Liver (tissue), 9 donors: Measurements from ENCODE around the gene PRKD1. TPM values are rescaled to one million over a fixed set of nuclear protein-coding genes. Genes with fewer than 3 reads are reported as not detected.

Experiments
- DNase-seq: peaks from one replicate; pipeline ENCODE4 v3.0.0-alpha.2; 2017; ENCODE audit warnings: low spot score
- H3K27ac ChIP-seq, 2 donors: one replicate each; pipeline ENCODE4 v1.7.0; 2013; ENCODE audit warnings: inconsistent platforms in 2 of 2, low read length in 2 of 2, control low read depth in 1 of 2, low read depth in 1 of 2, mild to moderate bottlenecking in 1 of 2
- H3K27me3 ChIP-seq, 4 donors: one replicate each; pipeline versions ENCODE4 v1.6.1 to v1.7.0; 2013; ENCODE audit warnings: low read length in 3 of 4, inconsistent platforms in 1 of 4, mild to moderate bottlenecking in 1 of 4, moderate library complexity in 1 of 4; ENCODE audit not compliant: control insufficient read depth in 4 of 4, insufficient read depth in 4 of 4
- H3K36me3 ChIP-seq, 4 donors: one replicate each; pipeline versions ENCODE4 v1.6.1 to v1.7.0; 2013; ENCODE audit warnings: low read length in 3 of 4, mild to moderate bottlenecking in 3 of 4, low read depth in 1 of 4, moderate library complexity in 1 of 4; ENCODE audit not compliant: control insufficient read depth in 4 of 4, insufficient read depth in 3 of 4
- H3K4me1 ChIP-seq, 4 donors: one replicate each; pipeline versions ENCODE4 v1.6.1 to v1.7.0; 2013; ENCODE audit warnings: low read length in 3 of 4, mild to moderate bottlenecking in 3 of 4, moderate library complexity in 1 of 4; ENCODE audit not compliant: control insufficient read depth in 4 of 4, insufficient read depth in 4 of 4
- H3K4me3 ChIP-seq, 3 donors: one replicate each; pipeline versions ENCODE4 v1.6.1 to v1.7.0; 2013; ENCODE audit warnings: low read length in 3 of 3, control low read depth in 1 of 3, low read depth in 1 of 3, mild to moderate bottlenecking in 1 of 3
- H3K9ac ChIP-seq, 2 donors: one replicate each; pipeline ENCODE4 v1.7.0; 2013; ENCODE audit warnings: low read length in 2 of 2, mild to moderate bottlenecking in 2 of 2, moderate library complexity in 2 of 2, control low read depth in 1 of 2, low read depth in 1 of 2
- H3K9me3 ChIP-seq, 4 donors: one replicate each; pipeline versions ENCODE4 v1.6.1 to v1.7.0; 2013; ENCODE audit warnings: low read length in 3 of 4; ENCODE audit not compliant: control insufficient read depth in 4 of 4
- ATF3 ChIP-seq: IDR thresholded peaks from 2 replicates; pipeline ENCODE4 v1.6.1; 2016; ENCODE audit warnings: antibody characterized with exemption
- EGR1 ChIP-seq, 2 donors: IDR thresholded peaks; 2 replicates each; pipeline ENCODE4 v1.6.1; 2016 to 2018; ENCODE audit warnings: antibody characterized with exemption in 2 of 2, low read depth in 2 of 2
- FOXA1 ChIP-seq: IDR thresholded peaks from 2 replicates; pipeline ENCODE4 v1.6.1; 2016; ENCODE audit warnings: antibody characterized with exemption
- FOXA2 ChIP-seq: IDR thresholded peaks from 2 replicates; pipeline ENCODE4 v1.6.1; 2016; ENCODE audit warnings: antibody characterized with exemption
- GABPA ChIP-seq, 2 donors: IDR thresholded peaks in 1 of 2; conservative IDR thresholded peaks in 1 of 2; 2 replicates each; pipeline ENCODE4 v1.6.1; 2016; ENCODE audit warnings: antibody characterized with exemption in 2 of 2, mild to moderate bottlenecking in 1 of 2, moderate library complexity in 1 of 2
- HNF4A ChIP-seq, 2 donors: conservative IDR thresholded peaks; 2 replicates each; pipeline ENCODE4 v1.6.1; 2016; ENCODE audit warnings: antibody characterized with exemption in 2 of 2, mild to moderate bottlenecking in 2 of 2
- HNF4G ChIP-seq: IDR thresholded peaks from 2 replicates; pipeline ENCODE4 v1.6.1; 2016; ENCODE audit warnings: antibody characterized with exemption
- JUND ChIP-seq, 2 donors: IDR thresholded peaks; 2 replicates each; pipeline ENCODE4 v1.6.1; 2016; ENCODE audit warnings: antibody characterized with exemption in 2 of 2
- NR2F2 ChIP-seq: IDR thresholded peaks from 2 replicates; pipeline ENCODE4 v1.6.1; 2016; ENCODE audit warnings: antibody characterized with exemption
- RAD21 ChIP-seq, 2 donors: IDR thresholded peaks; 2 replicates each; pipeline ENCODE4 v1.6.1; 2016; ENCODE audit warnings: antibody characterized with exemption in 2 of 2, mild to moderate bottlenecking in 2 of 2
- RXRA ChIP-seq, 2 donors: IDR thresholded peaks; 2 replicates each; pipeline ENCODE4 v1.6.1; 2017 to 2018; ENCODE audit warnings: antibody characterized with exemption in 2 of 2, mild to moderate bottlenecking in 1 of 2
- SP1 ChIP-seq: IDR thresholded peaks from 2 replicates; pipeline ENCODE4 v1.6.1; 2018; ENCODE audit warnings: antibody characterized with exemption, mild to moderate bottlenecking
- TAF1 ChIP-seq: conservative IDR thresholded peaks from 2 replicates; pipeline ENCODE4 v1.6.1; 2016; ENCODE audit warnings: antibody characterized with exemption, mild to moderate bottlenecking
- YY1 ChIP-seq: IDR thresholded peaks from 2 replicates; pipeline ENCODE4 v1.6.1; 2016; ENCODE audit warnings: antibody characterized with exemption, mild to moderate bottlenecking
- WGBS: extraction: QIAGEN DNeasy Blood & Tissue Kit; methylation state at CpG from one replicate; pipeline ENCODE4 v1.1.7; 2013; 5-methylcytosine and 5-hydroxymethylcytosine counted together
- polyA plus RNA-seq, 2 donors: library from polyadenylated mRNA; stranded (reverse) in 1 of 2; unstranded in 1 of 2; fragments of 200-250 nt in 1 of 2; fragments of >200 nt in 1 of 2; fragmentation: Nextera tagmentation in 1 of 2; extraction: Ambion mirVana in 1 of 2; gene quantifications; one replicate each; pipeline versions ENCODE4 v1.2.1 to v1.2.3, GENCODE V29; 2013 to 2015
- total RNA-seq, 2 donors: library from RNA; depleted of rRNA; stranded (reverse); fragments of >200 nt; gene quantifications; one replicate each; pipeline ENCODE4 v1.2.3, GENCODE V29; 2014
- TF ChIP-seq, protein P1 (sequence below): fragments of 150-350 bp; IDR thresholded peaks from 2 replicates; pipeline ENCODE4 v1.5.1; 2017; ENCODE audit warnings: improper control_type of control experiment, low read depth, low read length; ENCODE audit not compliant: missing input control
- TF ChIP-seq, protein P2 (sequence below): IDR thresholded peaks from 2 replicates; pipeline ENCODE4 v1.6.1; 2016; ENCODE audit warnings: antibody characterized with exemption
- TF ChIP-seq, protein P3 (sequence below): IDR thresholded peaks from 2 replicates; pipeline ENCODE4 v1.6.1; 2016; ENCODE audit warnings: antibody characterized with exemption
- donor health status: healthy.
- donor health status: healthy.
- donor health status: healthy.
- donor health status: healthy.
- donor health status: healthy.

Gene PRKD1
- total and polyA plus RNA-seq, 4 donors = 0.85 to 5.0 (median 0.99) TPM

- H3K27me3 ChIP-seq = no peaks in the 10 kb centered on the region
- H3K27ac ChIP-seq = no peak overlapping the region
- H3K4me1 ChIP-seq = no peaks in the 10 kb centered on the region
- WGBS = 80% methylated on average over 2 of the region's 2 CpGs
- no peak overlapping the region for H3K4me3 ChIP-seq
- H3K36me3 ChIP-seq = no peaks in the 10 kb centered on the region
- no peak overlapping the region for H3K9ac ChIP-seq
- DNase-seq = no peak
- H3K9me3 ChIP-seq = no peaks in the 10 kb centered on the region
- TF ChIP-seq NR2F2 (no peak), RAD21 (IDR thresholded peaks at IDR 0.05) (no peak), GABPA (IDR thresholded peaks at IDR 0.05 in 1 of 2, conservative IDR thresholded peaks at IDR 0.05 in 1 of 2) (no peak), YY1 (no peak), EGR1 (IDR thresholded peaks at IDR 0.05; ENCODE audit: low read depth in 2 of 2) (no peak), TAF1 (no peak), JUND (IDR thresholded peaks at IDR 0.05) (no peak), ATF3 (no peak), FOXA2 (no peak), SP1 (no peak), HNF4G (no peak), HNF4A (conservative IDR thresholded peaks at IDR 0.05) (no peak), RXRA (IDR thresholded peaks at IDR 0.05) (no peak), FOXA1 (no peak)
- TF ChIP-seq, protein P1, sequence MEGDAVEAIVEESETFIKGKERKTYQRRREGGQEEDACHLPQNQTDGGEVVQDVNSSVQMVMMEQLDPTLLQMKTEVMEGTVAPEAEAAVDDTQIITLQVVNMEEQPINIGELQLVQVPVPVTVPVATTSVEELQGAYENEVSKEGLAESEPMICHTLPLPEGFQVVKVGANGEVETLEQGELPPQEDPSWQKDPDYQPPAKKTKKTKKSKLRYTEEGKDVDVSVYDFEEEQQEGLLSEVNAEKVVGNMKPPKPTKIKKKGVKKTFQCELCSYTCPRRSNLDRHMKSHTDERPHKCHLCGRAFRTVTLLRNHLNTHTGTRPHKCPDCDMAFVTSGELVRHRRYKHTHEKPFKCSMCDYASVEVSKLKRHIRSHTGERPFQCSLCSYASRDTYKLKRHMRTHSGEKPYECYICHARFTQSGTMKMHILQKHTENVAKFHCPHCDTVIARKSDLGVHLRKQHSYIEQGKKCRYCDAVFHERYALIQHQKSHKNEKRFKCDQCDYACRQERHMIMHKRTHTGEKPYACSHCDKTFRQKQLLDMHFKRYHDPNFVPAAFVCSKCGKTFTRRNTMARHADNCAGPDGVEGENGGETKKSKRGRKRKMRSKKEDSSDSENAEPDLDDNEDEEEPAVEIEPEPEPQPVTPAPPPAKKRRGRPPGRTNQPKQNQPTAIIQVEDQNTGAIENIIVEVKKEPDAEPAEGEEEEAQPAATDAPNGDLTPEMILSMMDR = no peak
- TF ChIP-seq, protein P2, sequence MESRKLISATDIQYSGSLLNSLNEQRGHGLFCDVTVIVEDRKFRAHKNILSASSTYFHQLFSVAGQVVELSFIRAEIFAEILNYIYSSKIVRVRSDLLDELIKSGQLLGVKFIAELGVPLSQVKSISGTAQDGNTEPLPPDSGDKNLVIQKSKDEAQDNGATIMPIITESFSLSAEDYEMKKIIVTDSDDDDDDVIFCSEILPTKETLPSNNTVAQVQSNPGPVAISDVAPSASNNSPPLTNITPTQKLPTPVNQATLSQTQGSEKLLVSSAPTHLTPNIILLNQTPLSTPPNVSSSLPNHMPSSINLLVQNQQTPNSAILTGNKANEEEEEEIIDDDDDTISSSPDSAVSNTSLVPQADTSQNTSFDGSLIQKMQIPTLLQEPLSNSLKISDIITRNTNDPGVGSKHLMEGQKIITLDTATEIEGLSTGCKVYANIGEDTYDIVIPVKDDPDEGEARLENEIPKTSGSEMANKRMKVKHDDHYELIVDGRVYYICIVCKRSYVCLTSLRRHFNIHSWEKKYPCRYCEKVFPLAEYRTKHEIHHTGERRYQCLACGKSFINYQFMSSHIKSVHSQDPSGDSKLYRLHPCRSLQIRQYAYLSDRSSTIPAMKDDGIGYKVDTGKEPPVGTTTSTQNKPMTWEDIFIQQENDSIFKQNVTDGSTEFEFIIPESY = no peak
- TF ChIP-seq, protein P3, sequence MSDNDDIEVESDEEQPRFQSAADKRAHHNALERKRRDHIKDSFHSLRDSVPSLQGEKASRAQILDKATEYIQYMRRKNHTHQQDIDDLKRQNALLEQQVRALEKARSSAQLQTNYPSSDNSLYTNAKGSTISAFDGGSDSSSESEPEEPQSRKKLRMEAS = no peak
Measured at GRCh38 chr14:29861996-29862395, 65.7 kb downstream of the PRKD1 start.

- H3K4me1 ChIP-seq = no peaks in the 10 kb centered on the region
- H3K27ac ChIP-seq = no peak overlapping the region
- TF ChIP-seq, protein P3 = no peak
- H3K9ac ChIP-seq = no peak overlapping the region
- H3K4me3 ChIP-seq = no peak overlapping the region
- 82% methylated on average over 3 of the region's 3 CpGs for WGBS
- DNase-seq = no peak
- H3K36me3 ChIP-seq = no peaks in the 10 kb centered on the region
- H3K9me3 ChIP-seq = no peaks in the 10 kb centered on the region
- no peaks in the 10 kb centered on the region for H3K27me3 ChIP-seq
Measured at GRCh38 chr14:29858299-29858698, 69.3 kb downstream of the PRKD1 start.
